ENCODE measurements around the gene GPAM.

The GPAM gene

GRCh38 chr10:112132435-112132834, 51.1 kb downstream of the GPAM start:
- TF ChIP-seq, protein P1, sequence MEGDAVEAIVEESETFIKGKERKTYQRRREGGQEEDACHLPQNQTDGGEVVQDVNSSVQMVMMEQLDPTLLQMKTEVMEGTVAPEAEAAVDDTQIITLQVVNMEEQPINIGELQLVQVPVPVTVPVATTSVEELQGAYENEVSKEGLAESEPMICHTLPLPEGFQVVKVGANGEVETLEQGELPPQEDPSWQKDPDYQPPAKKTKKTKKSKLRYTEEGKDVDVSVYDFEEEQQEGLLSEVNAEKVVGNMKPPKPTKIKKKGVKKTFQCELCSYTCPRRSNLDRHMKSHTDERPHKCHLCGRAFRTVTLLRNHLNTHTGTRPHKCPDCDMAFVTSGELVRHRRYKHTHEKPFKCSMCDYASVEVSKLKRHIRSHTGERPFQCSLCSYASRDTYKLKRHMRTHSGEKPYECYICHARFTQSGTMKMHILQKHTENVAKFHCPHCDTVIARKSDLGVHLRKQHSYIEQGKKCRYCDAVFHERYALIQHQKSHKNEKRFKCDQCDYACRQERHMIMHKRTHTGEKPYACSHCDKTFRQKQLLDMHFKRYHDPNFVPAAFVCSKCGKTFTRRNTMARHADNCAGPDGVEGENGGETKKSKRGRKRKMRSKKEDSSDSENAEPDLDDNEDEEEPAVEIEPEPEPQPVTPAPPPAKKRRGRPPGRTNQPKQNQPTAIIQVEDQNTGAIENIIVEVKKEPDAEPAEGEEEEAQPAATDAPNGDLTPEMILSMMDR (IDR thresholded peaks at IDR 0.05; ENCODE audit: borderline replicate concordance, insufficient read depth, low read depth, low read length): no peak
- H3K4me3 ChIP-seq (ENCODE audit: low read depth, low read length): no peak overlapping the region

DNA sequence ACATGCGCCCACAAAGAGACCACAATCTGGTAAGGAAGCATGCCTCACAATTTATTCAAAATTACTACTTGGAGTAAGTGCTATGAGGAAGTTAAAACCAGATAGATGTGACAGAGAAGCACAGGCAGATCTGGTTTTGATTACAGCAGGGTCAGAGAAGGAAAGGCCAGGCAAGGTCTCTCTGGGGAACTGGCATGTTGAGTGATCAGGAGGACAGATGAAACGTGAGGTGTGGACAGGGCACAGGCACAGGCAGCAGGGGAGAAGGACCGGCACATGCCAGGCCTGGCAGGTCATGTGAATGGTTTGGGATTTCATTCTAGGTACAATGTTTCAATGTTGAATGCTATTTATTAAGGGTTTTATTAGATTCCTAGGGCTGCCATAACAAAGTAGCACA, 51.6 kb downstream of the GPAM start:
- no peak overlapping the region for H3K4me3 ChIP-seq (ENCODE audit: low read depth, low read length)
- TF ChIP-seq, protein P1 (IDR thresholded peaks at IDR 0.05; ENCODE audit: borderline replicate concordance, insufficient read depth, low read depth, low read length): no peak

- H3K4me3 ChIP-seq (ENCODE audit: low read depth, low read length): no peak overlapping the region
- TF ChIP-seq, protein P1 (IDR thresholded peaks at IDR 0.05; ENCODE audit: borderline replicate concordance, insufficient read depth, low read depth, low read length): no peak
Measured at GRCh38 chr10:112131346-112131745, 52.2 kb downstream of the GPAM start.

DNA sequence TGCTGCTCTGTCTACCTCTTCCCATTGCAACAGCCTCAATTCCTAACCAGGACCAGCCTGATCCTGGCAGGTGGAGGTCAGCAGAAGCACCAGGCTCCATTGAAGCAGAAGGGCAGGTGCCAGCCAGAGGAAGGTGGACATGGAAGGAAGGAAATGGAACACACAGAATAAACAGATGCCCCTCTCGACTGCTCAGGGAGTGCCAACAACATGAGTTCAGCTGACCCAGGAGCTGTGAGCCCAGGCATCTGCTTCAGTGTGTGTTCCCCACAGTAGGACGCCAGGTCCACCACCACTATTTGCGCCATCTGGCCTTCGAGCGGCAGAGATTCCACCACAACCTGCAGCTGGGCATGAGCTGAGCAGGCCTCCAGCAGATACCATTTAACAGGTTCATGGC, 56.7 kb downstream of the GPAM start:
- TF ChIP-seq, protein P1 (IDR thresholded peaks at IDR 0.05; ENCODE audit: borderline replicate concordance, insufficient read depth, low read depth, low read length): no peak
- no peak overlapping the region for H3K4me3 ChIP-seq (ENCODE audit: low read depth, low read length)

DNA sequence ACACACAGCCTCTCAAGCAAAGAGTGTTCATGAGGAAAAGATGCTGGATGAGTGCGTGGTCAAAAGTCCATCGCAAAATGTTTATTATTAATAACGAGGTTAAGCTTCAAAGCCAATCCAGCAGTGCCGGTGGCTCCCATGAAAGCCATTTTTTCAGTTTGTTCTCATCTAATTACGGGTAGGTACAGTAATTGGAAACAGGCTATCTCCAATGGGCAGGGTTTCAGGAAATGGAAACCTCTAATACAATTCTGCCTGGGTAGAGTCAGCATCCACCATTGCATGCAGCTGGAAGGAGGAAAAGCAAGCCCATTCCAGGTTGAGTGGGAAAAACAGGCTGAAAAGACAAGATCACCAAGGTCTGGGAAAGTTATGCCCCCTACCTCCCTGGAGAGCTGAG, 57.4 kb downstream of the GPAM start:
- no peak overlapping the region for H3K4me3 ChIP-seq (ENCODE audit: low read depth, low read length)
- TF ChIP-seq, protein P1 (IDR thresholded peaks at IDR 0.05; ENCODE audit: borderline replicate concordance, insufficient read depth, low read depth, low read length): no peak

GRCh38 chr10:112124866-112125265, 58.7 kb downstream of the GPAM start:
- TF ChIP-seq, protein P1 (IDR thresholded peaks at IDR 0.05; ENCODE audit: borderline replicate concordance, insufficient read depth, low read depth, low read length): no peak
- H3K4me3 ChIP-seq (ENCODE audit: low read depth, low read length): no peak overlapping the region

DNA sequence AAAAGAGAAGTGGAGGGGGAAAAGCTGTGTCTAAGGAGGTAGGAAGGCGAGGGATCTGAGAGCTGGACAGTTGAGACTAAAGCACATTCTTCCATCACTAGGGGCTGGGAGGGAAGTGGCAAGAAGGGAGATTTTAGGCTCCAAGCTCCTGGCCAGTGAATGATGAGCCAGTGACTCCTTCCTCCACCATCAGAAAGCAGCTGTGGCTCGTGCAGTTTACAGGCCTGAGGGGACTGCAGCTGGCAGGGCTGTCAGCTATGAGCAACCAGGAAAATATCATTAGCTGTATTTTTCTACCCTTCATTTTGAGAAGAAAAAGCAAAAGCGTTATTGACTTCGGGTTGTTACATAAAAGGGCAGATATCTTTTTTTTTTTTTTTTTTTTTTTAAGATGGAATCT, 60.7 kb downstream of the GPAM start:
- H3K4me3 ChIP-seq (ENCODE audit: low read depth, low read length): no peak overlapping the region
- TF ChIP-seq, protein P1 (IDR thresholded peaks at IDR 0.05; ENCODE audit: borderline replicate concordance, insufficient read depth, low read depth, low read length): no peak

Data from GM12875 (cell line).